Measurements from ENCODE around the gene TM4SF1.

GRCh38 chr3:149390294-149390693 lies 12.8 kb upstream of the TM4SF1 start:
- TF ChIP-seq POLR2A (IDR thresholded peaks at IDR 0.05) (no peak), CTCF (IDR thresholded peaks at IDR 0.05) (no peak)
